Hematopoietic multipotent progenitor cell treated with erythropoietin and hydrocortisone succinate and interleukin-3 and kit ligand, for 6 days (in vitro differentiated cells): ENCODE data around the gene ABLIM2.

ENCODE experiments used
- DNase-seq: peaks from one replicate; pipeline ENCODE4 v3.0.0-alpha.2; 2015

The ABLIM2 gene

GRCh38 chr4:8063974-8064563 is 94.5 kb downstream of the ABLIM2 start:
- no peak for DNase-seq

- DNase-seq: no peak
Observed at GRCh38 chr4:8061573-8061972, 97.0 kb downstream of the ABLIM2 start.

- DNase-seq: no peak
Observed at GRCh38 chr4:8061145-8061544, 97.5 kb downstream of the ABLIM2 start.

- DNase-seq: no peak
Observed at GRCh38 chr4:8060632-8061031, 98.0 kb downstream of the ABLIM2 start.

- DNase-seq: no peak
Observed at GRCh38 chr4:8058031-8058479, 100.6 kb downstream of the ABLIM2 start.

GRCh38 chr4:8055206-8055605 is 103.4 kb downstream of the ABLIM2 start:
- DNase-seq: no peak

- DNase-seq: no peak
Observed at GRCh38 chr4:8053688-8054449, 104.7 kb downstream of the ABLIM2 start.

GRCh38 chr4:8052160-8052691 is 106.4 kb downstream of the ABLIM2 start:
- no peak for DNase-seq

GRCh38 chr4:8051644-8052043 is 107.0 kb downstream of the ABLIM2 start:
- no peak for DNase-seq

GRCh38 chr4:8050555-8051206 is 107.9 kb downstream of the ABLIM2 start:
- peak; percentile 9 for DNase-seq

- no peak for DNase-seq
Observed at GRCh38 chr4:8050180-8050554, 108.4 kb downstream of the ABLIM2 start.

GRCh38 chr4:8048856-8049676 is 109.5 kb downstream of the ABLIM2 start:
- no peak for DNase-seq

- no peak for DNase-seq
Observed at GRCh38 chr4:8047837-8048678, 110.6 kb downstream of the ABLIM2 start.

- no peak for DNase-seq
Observed at GRCh38 chr4:8046925-8047541, 111.6 kb downstream of the ABLIM2 start.

- DNase-seq: no peak
Observed at GRCh38 chr4:8045909-8046308, 112.7 kb downstream of the ABLIM2 start.

- no peak for DNase-seq
Observed at GRCh38 chr4:8044699-8045098, 113.9 kb downstream of the ABLIM2 start.

- no peak for DNase-seq
Observed at GRCh38 chr4:8044244-8044643, 114.4 kb downstream of the ABLIM2 start.

- DNase-seq: no peak
Observed at GRCh38 chr4:8043596-8043995, 115.0 kb downstream of the ABLIM2 start.

GRCh38 chr4:8041868-8042267 is 116.7 kb downstream of the ABLIM2 start:
- no peak for DNase-seq

GRCh38 chr4:8041172-8041571 is 117.4 kb downstream of the ABLIM2 start:
- DNase-seq: no peak

GRCh38 chr4:8040607-8041006 is 118.0 kb downstream of the ABLIM2 start:
- DNase-seq: no peak

GRCh38 chr4:8039853-8040252 is 118.8 kb downstream of the ABLIM2 start:
- no peak for DNase-seq
